ENCODE data around the gene PPP2R5C.
"Not testable (repeated sequence)": the region's sequence is repeated elsewhere in the genome, so short reads cannot be mapped to it uniquely, and the experiment has no call there.

The PPP2R5C gene

GRCh38 chr14:101957406-101958234 lies 196.1 kb downstream of the PPP2R5C start:
- DNase-seq: no peak

- DNase-seq: no peak
Measured at GRCh38 chr14:101958418-101959180, 197.1 kb downstream of the PPP2R5C start.

GRCh38 chr14:101959277-101959676 lies 197.8 kb downstream of the PPP2R5C start:
- peak; percentile 26 for DNase-seq

GRCh38 chr14:101960225-101960624 lies 198.7 kb downstream of the PPP2R5C start:
- DNase-seq: peak; percentile 51

GRCh38 chr14:101961011-101961721 lies 199.7 kb downstream of the PPP2R5C start:
- peak; percentile 85 for DNase-seq

- no peak for DNase-seq
Measured at GRCh38 chr14:101961746-101962502, 200.4 kb downstream of the PPP2R5C start.

- DNase-seq: no peak
Measured at GRCh38 chr14:101962503-101962874, 201.0 kb downstream of the PPP2R5C start.

- no peak for DNase-seq
Measured at GRCh38 chr14:101963052-101963451, 201.5 kb downstream of the PPP2R5C start.

- DNase-seq: no peak
Measured at GRCh38 chr14:101963656-101964296, 202.3 kb downstream of the PPP2R5C start.

- DNase-seq: peak; percentile 96
Measured at GRCh38 chr14:101964297-101965180, 203.0 kb downstream of the PPP2R5C start, which contains the start of gene DYNC1H1. Gene DYNC1H1 (plus strand): TSS chr14:101964573. CDS start chr14:101964692, 119 bp downstream.

- peak; percentile 89 for DNase-seq
Measured at GRCh38 chr14:101965181-101965544, 203.7 kb downstream of the PPP2R5C start.

GRCh38 chr14:101965770-101966722 lies 204.5 kb downstream of the PPP2R5C start:
- no peak for DNase-seq

- no peak for DNase-seq
Measured at GRCh38 chr14:101966742-101967141, 205.2 kb downstream of the PPP2R5C start.

- no peak for DNase-seq
Measured at GRCh38 chr14:101968186-101968585, 206.7 kb downstream of the PPP2R5C start.

GRCh38 chr14:101969481-101969880 lies 208.0 kb downstream of the PPP2R5C start:
- DNase-seq: no peak

GRCh38 chr14:101970830-101971400 lies 209.4 kb downstream of the PPP2R5C start:
- DNase-seq: no peak

- not testable (repeated sequence) for DNase-seq
Measured at GRCh38 chr14:101971458-101971857, 209.9 kb downstream of the PPP2R5C start.

- peak; percentile 98 for DNase-seq
Measured at GRCh38 chr14:101972126-101972866, 210.8 kb downstream of the PPP2R5C start.

- peak; percentile 30 for DNase-seq
Measured at GRCh38 chr14:101973356-101973755, 211.8 kb downstream of the PPP2R5C start.
